Measurements from ENCODE around the gene RHAG.

RHAG gene

DNA sequence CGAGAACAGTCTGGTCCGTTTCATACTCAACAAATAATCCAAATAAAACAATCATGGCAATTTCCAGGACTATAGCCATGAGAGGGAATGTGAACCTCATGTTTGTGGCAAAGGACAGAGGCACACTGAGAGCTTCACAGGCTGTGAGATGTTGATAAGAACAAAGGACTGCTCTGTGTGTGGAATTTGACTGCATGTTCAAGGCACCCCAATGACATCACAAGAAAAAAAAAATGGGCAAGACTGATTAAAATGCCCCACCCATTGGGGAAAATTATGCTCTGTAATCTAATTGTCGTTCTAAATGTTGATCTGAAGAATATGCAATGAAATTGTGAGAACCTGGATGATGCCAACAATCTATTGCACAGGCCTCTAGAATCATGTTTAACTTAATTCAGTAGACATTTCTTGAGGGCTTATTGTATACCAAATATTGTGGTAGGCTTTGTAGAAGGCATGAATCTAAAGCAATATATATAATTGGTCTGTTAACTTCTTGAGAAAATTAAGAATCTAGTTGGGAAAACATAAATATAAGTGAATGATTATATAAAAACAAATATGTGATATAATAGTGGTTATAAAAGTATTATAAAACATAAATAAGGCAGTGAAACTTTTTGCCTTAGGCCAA lies at the start of gene RHAG:
RHAG (minus strand) TSS at position 127 of the 637 bp plus-strand sequence; CDS start at position 100, 27 bp downstream.
- no peaks in the 10 kb centered on the region for H3K79me2 ChIP-seq
- no peaks in the 10 kb centered on the region for H3K4me1 ChIP-seq
- TF ChIP-seq, protein P1, sequence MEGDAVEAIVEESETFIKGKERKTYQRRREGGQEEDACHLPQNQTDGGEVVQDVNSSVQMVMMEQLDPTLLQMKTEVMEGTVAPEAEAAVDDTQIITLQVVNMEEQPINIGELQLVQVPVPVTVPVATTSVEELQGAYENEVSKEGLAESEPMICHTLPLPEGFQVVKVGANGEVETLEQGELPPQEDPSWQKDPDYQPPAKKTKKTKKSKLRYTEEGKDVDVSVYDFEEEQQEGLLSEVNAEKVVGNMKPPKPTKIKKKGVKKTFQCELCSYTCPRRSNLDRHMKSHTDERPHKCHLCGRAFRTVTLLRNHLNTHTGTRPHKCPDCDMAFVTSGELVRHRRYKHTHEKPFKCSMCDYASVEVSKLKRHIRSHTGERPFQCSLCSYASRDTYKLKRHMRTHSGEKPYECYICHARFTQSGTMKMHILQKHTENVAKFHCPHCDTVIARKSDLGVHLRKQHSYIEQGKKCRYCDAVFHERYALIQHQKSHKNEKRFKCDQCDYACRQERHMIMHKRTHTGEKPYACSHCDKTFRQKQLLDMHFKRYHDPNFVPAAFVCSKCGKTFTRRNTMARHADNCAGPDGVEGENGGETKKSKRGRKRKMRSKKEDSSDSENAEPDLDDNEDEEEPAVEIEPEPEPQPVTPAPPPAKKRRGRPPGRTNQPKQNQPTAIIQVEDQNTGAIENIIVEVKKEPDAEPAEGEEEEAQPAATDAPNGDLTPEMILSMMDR (IDR thresholded peaks at IDR 0.05), result no peak
- H3K36me3 ChIP-seq (ENCODE audit: control insufficient read depth, insufficient read depth, low read length), result no peaks in the 10 kb centered on the region
- no peaks in the 10 kb centered on the region for H3K9me3 ChIP-seq (ENCODE audit: control insufficient read depth, low read length)
- no peaks in the 10 kb centered on the region for H3K27me3 ChIP-seq (ENCODE audit: control insufficient read depth, insufficient read depth, low read length)
- no peak within 1 kb of the TSS for H3K4me3 ChIP-seq (ENCODE audit: low read depth, low read length)
- H3K9ac ChIP-seq, result no peak within 1 kb of the TSS
- no peak within 1 kb of the TSS for H3K4me2 ChIP-seq (ENCODE audit: low read length)
- H3K27ac ChIP-seq, result no peak within 1 kb of the TSS
- no peak within 1 kb of the TSS for H2AFZ ChIP-seq

DNA sequence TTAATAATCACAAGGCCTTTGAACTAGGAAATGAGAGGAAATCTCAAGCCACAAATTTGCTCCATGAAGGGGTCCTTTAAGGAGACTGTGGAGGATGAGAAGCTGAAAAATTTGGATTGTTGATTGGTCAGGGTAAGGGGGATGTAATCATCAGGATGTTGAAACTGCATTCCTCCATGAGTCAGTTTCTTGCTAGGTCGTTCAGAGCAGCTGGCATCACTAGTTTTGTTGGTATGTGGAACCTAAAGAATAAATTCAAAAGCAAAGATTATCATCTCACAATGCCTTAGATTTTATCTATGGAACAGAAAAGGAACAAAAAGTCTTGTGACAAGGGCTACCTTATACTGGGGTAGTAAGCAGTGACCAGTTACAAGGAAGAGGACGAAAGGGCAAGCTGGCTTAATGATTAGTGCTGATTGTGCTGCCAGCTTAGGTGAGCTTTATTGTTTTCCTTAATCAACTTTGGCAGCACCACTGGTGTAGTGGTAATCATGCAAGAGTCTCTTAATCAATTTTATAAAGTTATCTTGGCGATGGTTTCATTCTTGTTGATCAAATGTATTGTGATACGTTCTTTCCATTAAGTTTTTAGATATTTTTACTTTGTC lies 40.1 kb upstream of the RHAG start:
- Histone ChIP-seq H3K4me2 (ENCODE audit: low read length) (no peak overlapping the region), H3K79me2 (no peaks in the 10 kb centered on the region)

DNA sequence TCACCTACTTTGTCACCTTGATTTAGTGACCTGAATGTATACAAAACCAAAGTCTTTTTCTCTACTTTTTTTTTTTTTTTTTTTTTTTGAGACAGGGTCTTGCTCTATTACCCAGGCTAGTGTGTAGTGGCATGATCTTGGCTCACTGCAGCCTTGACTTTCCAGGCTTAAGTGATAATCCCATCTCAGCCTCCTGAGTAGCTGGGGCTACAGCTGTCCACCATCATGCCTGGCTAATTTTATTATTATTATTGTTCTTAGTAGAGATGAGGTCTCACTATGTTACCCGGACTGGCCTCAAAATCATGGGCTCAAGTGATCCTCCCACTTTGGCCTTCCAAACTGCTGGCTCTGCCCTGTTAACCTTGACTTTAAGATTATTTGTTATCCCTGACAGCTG lies 39.2 kb upstream of the RHAG start:
- Histone ChIP-seq H3K4me3 (ENCODE audit: low read depth, low read length) (no peak overlapping the region), H3K27ac (no peak overlapping the region), H3K9ac (no peak overlapping the region), H3K4me1 (no peaks in the 10 kb centered on the region), H2AFZ (no peak overlapping the region), H3K27me3 (ENCODE audit: control insufficient read depth, insufficient read depth, low read length) (no peaks in the 10 kb centered on the region), H3K9me3 (ENCODE audit: control insufficient read depth, low read length) (no peaks in the 10 kb centered on the region), H3K4me2 (ENCODE audit: low read length) (no peak overlapping the region), H3K79me2 (no peaks in the 10 kb centered on the region), H3K36me3 (ENCODE audit: control insufficient read depth, insufficient read depth, low read length) (no peaks in the 10 kb centered on the region)
- TF ChIP-seq, protein P1 (IDR thresholded peaks at IDR 0.05), result no peak

More for the DNA sequence above, 40.1 kb upstream of the RHAG start:
- no peaks in the 10 kb centered on the region for H3K4me1 ChIP-seq
- no peaks in the 10 kb centered on the region for H3K36me3 ChIP-seq (ENCODE audit: control insufficient read depth, insufficient read depth, low read length)
- TF ChIP-seq, protein P1 (IDR thresholded peaks at IDR 0.05), result no peak
- no peak overlapping the region for H3K27ac ChIP-seq
- no peaks in the 10 kb centered on the region for H3K9me3 ChIP-seq (ENCODE audit: control insufficient read depth, low read length)
- H3K9ac ChIP-seq, result no peak overlapping the region
- H3K4me3 ChIP-seq (ENCODE audit: low read depth, low read length), result no peak overlapping the region
- H3K27me3 ChIP-seq (ENCODE audit: control insufficient read depth, insufficient read depth, low read length), result no peaks in the 10 kb centered on the region
- H2AFZ ChIP-seq, result no peak overlapping the region

DNA sequence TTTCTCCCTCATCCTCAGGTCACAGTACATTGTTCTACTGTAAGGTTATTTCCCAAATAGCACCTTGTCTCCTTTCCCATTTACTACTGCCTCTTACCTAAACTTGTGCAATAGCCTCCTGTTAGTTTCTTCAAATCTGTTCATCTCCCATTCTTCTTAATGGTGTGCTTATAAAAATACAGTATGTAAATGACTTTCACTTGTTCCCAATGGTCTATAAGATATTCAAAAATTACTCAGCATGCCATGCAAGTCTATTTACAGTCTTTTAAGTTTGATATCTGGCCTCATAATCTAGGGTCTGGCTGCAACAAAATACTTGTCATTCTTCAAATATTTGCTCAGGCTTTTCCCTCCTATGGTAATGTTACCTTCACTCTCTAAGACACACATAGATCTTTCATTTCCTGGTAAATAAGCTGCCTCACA lies 31.5 kb upstream of the RHAG start:
- H3K79me2 ChIP-seq, result no peaks in the 10 kb centered on the region
- H3K27ac ChIP-seq, result no peak overlapping the region
- no peak overlapping the region for H3K4me3 ChIP-seq (ENCODE audit: low read depth, low read length)
- no peaks in the 10 kb centered on the region for H3K4me1 ChIP-seq
- H3K27me3 ChIP-seq (ENCODE audit: control insufficient read depth, insufficient read depth, low read length), result no peaks in the 10 kb centered on the region
- H3K36me3 ChIP-seq (ENCODE audit: control insufficient read depth, insufficient read depth, low read length), result no peaks in the 10 kb centered on the region
- H3K9me3 ChIP-seq (ENCODE audit: control insufficient read depth, low read length), result no peaks in the 10 kb centered on the region
- no peak overlapping the region for H3K9ac ChIP-seq
- no peak overlapping the region for H3K4me2 ChIP-seq (ENCODE audit: low read length)
- TF ChIP-seq, protein P1 (IDR thresholded peaks at IDR 0.05), result no peak
- H2AFZ ChIP-seq, result no peak overlapping the region

Data from parathyroid adenoma (tissue), 2 donors.